Stimulated activated CD4-positive, alpha-beta T cell treated with anti-CD3 and anti-CD28 coated beads, Interleukin-1b, Interleukin-23, amount 100 ng/mL, for 48 hours (primary cell): Measurements from ENCODE around the gene TNNI3K.

ENCODE experiments used
- DNase-seq: peaks from one replicate; pipeline ENCODE4 v3.0.0-alpha.2; 2020

The TNNI3K gene

GRCh38 chr1:74504933-74505512 lies 269.8 kb downstream of the TNNI3K start:
- no peak for DNase-seq

DNA sequence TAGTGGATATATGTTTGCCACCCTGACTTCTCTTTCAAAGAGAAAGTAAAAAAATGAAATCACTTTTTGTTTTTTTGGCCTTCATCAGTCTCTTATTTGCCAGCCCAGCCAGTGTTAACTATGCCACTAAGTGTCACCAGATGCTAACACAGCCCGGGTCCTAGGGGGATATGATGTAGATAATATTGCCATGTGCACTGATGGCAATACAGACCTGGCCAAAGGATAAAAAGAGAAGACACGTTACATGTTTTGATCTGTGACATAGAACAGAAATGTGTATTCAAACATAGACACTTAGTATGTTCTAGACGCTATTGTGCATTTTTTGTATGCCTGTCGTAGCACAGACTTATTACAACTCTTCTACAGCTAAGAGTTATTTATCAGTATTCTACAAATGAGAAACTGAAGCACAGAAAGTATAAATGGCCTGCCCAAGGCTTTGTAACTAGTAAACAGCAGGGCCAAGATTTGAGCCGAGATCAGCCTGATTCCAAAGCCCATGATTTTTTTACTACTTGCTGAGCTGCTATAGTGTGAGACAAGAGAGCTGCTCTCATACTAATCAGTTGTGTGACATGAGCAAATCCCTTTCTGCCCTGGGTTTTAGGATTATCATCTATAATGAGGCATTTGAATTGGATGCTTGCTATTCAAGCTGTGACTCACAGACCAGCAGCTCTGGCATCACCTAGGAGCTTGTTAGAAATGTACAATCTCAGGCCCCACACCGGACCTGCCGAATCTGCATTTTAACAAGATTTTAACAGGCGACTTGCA lies 270.9 kb downstream of the TNNI3K start:
- no peak for DNase-seq

DNA sequence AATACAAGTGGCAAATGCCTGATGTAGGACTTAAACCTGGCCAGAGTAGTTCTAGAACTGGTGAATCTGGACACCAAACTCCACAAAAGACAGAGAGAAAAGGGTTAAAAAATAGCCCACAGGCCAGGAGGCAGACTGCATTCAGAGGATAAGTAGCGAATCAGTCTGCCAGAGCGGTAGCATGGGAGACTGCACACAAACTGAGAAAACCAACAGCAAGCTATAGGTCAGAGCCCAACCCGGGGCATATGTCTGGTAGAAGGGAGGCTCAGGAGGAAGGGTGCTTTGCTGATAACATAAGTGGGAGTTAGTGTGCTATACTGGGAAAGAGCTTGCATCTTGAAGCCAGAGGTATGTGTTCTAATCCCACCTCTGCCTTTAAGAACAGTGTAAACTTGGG lies 273.3 kb downstream of the TNNI3K start:
- DNase-seq = no peak

GRCh38 chr1:74512170-74512915 lies 277.2 kb downstream of the TNNI3K start, which contains the start of gene LRRC53:
TSS of gene LRRC53 (minus strand) at chr1:74512611. CDS start at chr1:74483349, 29,262 bp downstream.
- DNase-seq = no peak

DNA sequence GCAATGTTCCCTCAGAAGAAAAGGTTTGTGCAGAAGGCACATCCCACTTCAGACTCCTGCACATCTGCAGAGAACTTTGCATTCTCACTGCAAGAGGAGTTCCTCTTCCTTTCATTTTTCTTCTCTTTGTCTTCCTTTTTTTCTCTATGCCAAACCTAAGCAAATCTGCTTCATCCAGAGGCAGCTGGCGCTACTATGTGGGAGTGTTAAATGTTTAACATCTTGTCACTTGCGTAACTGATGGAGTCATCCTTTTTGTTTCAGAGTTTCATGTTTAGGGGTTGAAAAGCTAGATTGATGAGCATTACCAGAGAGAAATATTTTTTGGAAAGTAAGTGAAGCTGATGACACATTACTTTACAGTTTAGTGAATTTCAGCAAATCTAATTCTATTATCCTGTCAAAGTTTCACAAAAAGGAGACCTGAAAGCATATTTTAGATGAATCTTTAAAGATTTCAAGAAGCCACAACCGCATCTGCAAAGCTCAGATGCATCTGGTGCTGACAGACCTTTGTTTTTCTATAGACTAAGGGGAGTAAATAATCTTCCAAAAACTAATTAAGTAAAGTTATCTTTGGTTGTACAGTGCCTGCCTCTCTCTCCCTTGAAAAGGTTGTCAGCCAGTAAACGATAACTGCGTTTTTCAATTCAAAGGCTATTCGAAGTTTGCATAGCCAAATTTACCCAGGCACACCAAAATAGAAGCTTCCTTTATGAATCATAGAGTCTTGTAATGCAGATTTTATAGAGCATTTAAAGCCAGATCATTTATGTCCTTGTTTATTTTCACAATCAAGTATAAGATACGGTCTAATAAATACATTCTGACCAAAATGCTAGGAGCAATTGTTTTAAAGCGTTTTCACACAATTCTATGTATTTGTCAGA lies 278.5 kb downstream of the TNNI3K start:
- no peak for DNase-seq

- DNase-seq = no peak
Measured at GRCh38 chr1:74517599-74518051, 282.4 kb downstream of the TNNI3K start.

GRCh38 chr1:74522148-74522547 lies 287.0 kb downstream of the TNNI3K start:
- DNase-seq = no peak

- no peak for DNase-seq
Measured at GRCh38 chr1:74523873-74524480, 288.8 kb downstream of the TNNI3K start.

GRCh38 chr1:74526708-74527107 lies 291.5 kb downstream of the TNNI3K start:
- DNase-seq = no peak

- DNase-seq = no peak
Measured at GRCh38 chr1:74528123-74528522, 292.9 kb downstream of the TNNI3K start.

DNA sequence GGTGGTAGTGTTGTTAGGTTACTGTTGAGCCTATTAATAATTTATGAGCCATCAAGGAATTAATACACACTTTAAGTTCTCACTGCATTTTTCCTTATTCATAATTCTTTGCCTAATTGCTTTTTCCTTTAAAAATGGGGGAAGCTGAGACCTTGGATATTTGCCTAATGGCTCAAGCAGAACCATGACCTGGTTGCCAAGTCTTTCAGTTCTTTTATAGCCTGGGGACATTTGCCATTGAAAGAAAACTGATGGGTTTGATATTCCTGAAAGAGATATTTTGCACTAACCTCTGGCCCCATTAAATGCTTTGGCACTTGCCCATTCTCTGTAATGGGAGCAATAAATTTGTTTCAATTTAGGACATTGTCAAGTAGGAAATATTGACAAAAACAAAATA lies 295.7 kb downstream of the TNNI3K start:
- DNase-seq = no peak

- DNase-seq = no peak
Measured at GRCh38 chr1:74531796-74532195, 296.6 kb downstream of the TNNI3K start.

- DNase-seq = no peak
Measured at GRCh38 chr1:74534241-74534640, 299.1 kb downstream of the TNNI3K start.

GRCh38 chr1:74545821-74546220 lies 310.6 kb downstream of the TNNI3K start:
- no peak for DNase-seq

- no peak for DNase-seq
Measured at GRCh38 chr1:74548961-74549750, 314.0 kb downstream of the TNNI3K start.

GRCh38 chr1:74549932-74550331 lies 314.7 kb downstream of the TNNI3K start:
- DNase-seq = no peak

DNA sequence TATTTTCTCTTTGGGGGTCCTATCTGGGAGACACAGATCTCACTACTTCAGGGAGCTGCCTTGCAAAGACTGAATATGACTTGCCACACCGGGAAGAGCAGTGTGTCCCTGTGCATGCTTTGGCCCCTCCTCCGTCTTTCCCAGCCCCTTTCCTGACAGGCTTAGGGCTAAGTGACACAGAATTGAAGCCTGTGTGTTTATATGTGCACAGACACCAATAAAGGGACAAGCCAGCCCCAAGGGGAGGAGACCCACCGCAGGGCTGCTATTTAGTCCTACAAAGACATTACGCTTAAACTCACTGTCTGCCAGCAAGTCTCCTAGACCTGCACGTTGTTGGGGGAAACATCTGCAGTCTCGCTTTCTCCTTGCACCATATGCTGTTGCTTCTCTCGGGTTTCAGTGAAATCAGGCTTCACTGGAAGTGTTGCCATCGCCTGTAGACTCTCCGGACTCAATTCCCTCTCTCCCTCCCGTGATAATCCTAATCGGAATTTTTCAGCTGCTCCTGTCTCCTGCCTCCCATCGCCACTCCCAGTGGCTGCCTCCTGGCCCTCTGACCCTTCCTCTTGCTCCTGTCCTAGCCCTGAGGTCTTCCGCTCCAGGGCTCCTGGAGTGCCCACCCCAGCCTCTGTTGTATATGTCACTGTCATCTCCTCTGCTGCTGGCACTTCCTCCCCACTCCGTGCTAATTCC lies 335.8 kb downstream of the TNNI3K start:
- no peak for DNase-seq

DNA sequence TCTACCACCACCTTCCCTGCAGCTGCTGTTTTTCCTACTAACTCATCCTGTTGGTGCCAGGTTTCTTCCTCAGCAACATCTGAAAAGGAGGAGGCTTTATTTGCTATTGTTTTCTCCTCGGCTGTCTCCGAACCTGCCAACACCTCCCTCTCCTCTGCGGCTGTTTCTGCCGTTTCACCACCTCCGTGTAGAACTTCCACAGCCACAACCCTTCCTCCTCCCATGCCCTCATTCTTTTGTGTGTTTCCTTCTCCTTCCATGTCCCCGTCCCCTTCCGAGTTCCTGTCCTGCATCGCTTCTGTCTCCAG lies 336.3 kb downstream of the TNNI3K start:
- DNase-seq = no peak

DNA sequence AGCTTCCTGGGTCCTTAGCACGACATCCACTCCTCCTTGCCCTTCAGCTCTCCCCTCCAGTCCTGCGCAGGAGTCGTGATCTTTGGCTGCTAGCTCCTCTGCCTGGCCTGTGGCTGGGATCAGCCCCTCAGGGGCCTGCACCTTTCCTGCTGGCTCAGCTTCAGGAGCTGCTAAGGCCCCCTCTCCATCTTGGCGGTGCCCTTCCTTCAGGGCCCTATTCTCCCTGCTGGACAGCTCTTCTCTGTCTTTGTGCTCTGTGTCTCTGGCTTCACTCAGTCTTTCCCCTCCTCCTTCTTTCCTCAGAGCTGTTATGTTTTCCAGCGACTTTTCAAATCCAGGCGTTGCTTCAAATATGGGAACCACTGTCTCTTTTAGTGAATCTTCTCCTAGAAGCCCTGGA lies 336.7 kb downstream of the TNNI3K start:
- DNase-seq = no peak

DNA sequence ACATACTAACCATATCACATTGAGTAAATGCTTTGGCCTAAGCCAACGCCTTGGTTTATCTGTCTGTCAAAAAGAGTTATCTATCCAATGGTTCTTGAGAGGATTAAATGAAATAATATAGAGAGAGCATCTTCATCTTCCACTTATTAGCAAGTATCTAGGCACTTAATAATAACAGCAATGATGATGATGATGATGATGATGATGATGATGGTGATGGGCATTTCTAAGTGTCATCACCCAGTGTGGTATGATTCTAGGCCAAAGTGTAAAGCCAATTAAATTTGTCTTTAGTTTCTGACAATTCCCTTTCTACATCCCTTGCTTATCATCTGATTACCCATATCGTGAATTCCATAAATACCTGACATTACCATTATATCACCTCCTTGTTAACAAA lies 342.9 kb downstream of the TNNI3K start:
- DNase-seq = no peak

DNA sequence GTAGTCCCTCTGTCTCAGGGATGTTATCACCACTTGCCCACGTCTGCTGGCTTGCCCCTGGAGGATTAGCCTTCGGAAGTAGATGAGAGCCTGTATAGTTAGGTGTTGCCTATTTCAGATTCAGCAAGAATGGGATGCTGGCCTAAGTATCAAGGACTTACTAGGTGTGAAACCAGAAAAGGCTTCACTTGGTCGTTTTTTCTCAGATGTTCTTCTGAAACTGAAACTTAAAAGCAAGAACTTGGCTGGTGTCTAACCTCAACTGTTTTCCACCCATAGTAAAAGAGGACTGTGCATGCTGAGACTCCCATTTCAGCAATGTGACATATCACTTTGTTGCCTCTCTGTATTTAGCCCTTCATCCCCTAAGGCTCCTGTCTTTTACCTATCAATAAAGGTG lies 344.2 kb downstream of the TNNI3K start:
- DNase-seq = no peak
